Esophagus squamous epithelium (tissue), 5 donors: ENCODE measurements around the gene CLEC20A. TPM values are rescaled to one million over a fixed set of nuclear protein-coding genes. Genes with fewer than 3 reads are reported as not detected.
A peak's percentile ranks its signal among the peaks of the same experiment; 100 is the strongest.

Source experiments
- DNase-seq: peaks from one replicate; lab custom pipeline; 2025; lab: John Stamatoyannopoulos, UW
- H3K27ac ChIP-seq, 4 donors: fragments of 200-600 bp; sonication (generic); one replicate each; pipeline ENCODE4 v1.5.1; 2016 to 2019; ENCODE audit warnings: mild to moderate bottlenecking in 1 of 4
- H3K27me3 ChIP-seq, 4 donors: fragments of 200-600 bp; sonication (generic); 1 replicate in 3 of 4; 2 replicates in 1 of 4; pipeline versions ENCODE4 v1.5.1 to v1.6.0; 2017 to 2021; ENCODE audit warnings: antibody characterized with exemption in 1 of 4
- H3K36me3 ChIP-seq, 3 donors: fragments of 200-600 bp; sonication (generic); one replicate each; pipeline ENCODE4 v1.5.1; 2016 to 2019
- H3K4me1 ChIP-seq, 3 donors: fragments of 200-600 bp; sonication (generic); one replicate each; pipeline ENCODE4 v1.5.1; 2017 to 2019
- H3K4me3 ChIP-seq, 4 donors: fragments of 200-600 bp; sonication (generic); 1 replicate in 3 of 4; 2 replicates in 1 of 4; pipeline ENCODE4 v1.5.1; 2016 to 2019; ENCODE audit warnings: mild to moderate bottlenecking in 2 of 4, moderate library complexity in 1 of 4
- H3K9me3 ChIP-seq, 3 donors: fragments of 200-600 bp; sonication (generic); one replicate each; pipeline ENCODE4 v1.5.1; 2016 to 2019
- POLR2A ChIP-seq, 4 donors: fragments of 450-650 bp; IDR thresholded peaks; one replicate each; pipeline ENCODE4 v1.6.1; 2017; ENCODE audit warnings: antibody characterized with exemption in 4 of 4, mild to moderate bottlenecking in 4 of 4, moderate library complexity in 3 of 4
- WGBS, 2 donors: methylation state at CpG; one replicate each; pipeline ENCODE4 v1.1.5; 2018; 5-methylcytosine and 5-hydroxymethylcytosine counted together
- intact Hi-C: fragments of 100-400 bp; cut with DNase I; formaldehyde crosslinking; loops from one replicate; pipeline ENCODE4 v1.15.0; 2022
- total RNA-seq, 4 donors: library from RNA; depleted of rRNA; stranded (reverse); fragments of >200 nt; gene quantifications; one replicate each; pipeline ENCODE4 v1.1.0, GENCODE V29; 2016
- TF ChIP-seq, protein P1 (sequence below), 6 experiments: fragments of 450-650 bp in 4 of 6; fragments of 200-600 bp in 2 of 6; sonication (generic) in 2 of 6; IDR thresholded peaks; one replicate each; pipeline ENCODE4 v1.5.1; 2016 to 2019; ENCODE audit warnings: antibody characterized with exemption in 6 of 6, mild to moderate bottlenecking in 4 of 6, moderate library complexity in 4 of 6
- donor health status: DM: yes; HTN: yes; CAD: no.

Gene CLEC20A
- total RNA-seq, 4 donors from 2014 or later = not detected

DNA sequence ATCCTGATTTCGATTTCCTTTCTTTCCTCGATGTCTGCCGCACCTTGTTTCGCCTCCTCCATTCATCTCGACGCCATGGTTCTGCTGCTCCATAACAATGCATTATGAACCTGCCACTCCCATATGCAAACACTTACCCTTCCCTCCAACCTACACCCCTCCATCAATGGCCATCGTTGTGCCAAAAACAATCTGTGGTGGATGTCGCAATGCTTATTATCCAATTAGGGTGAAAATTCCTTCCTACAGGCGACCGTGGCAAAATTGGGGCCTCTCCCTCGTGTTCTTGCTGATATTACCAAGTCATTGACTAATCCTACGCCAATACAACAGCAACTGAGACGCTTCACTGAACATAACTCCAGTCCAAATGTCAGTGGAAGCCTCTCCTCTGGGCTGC, 40.3 kb downstream of the CLEC20A start:
- no peak for TF ChIP-seq POLR2A (IDR thresholded peaks at IDR 0.05)
- TF ChIP-seq, protein P1, sequence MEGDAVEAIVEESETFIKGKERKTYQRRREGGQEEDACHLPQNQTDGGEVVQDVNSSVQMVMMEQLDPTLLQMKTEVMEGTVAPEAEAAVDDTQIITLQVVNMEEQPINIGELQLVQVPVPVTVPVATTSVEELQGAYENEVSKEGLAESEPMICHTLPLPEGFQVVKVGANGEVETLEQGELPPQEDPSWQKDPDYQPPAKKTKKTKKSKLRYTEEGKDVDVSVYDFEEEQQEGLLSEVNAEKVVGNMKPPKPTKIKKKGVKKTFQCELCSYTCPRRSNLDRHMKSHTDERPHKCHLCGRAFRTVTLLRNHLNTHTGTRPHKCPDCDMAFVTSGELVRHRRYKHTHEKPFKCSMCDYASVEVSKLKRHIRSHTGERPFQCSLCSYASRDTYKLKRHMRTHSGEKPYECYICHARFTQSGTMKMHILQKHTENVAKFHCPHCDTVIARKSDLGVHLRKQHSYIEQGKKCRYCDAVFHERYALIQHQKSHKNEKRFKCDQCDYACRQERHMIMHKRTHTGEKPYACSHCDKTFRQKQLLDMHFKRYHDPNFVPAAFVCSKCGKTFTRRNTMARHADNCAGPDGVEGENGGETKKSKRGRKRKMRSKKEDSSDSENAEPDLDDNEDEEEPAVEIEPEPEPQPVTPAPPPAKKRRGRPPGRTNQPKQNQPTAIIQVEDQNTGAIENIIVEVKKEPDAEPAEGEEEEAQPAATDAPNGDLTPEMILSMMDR (IDR thresholded peaks at IDR 0.05) = no peak
- Histone ChIP-seq H3K27me3 (no peaks in the 10 kb centered on the region), H3K4me3 (no peak overlapping the region), H3K9me3 (no peaks in the 10 kb centered on the region), H3K27ac (no peak overlapping the region), H3K36me3 (peaks cover 0 to 67% (median 0%) of the 10 kb centered on the region in 3 donors), H3K4me1 (no peaks in the 10 kb centered on the region)
- DNase-seq = no peak
- intact Hi-C loops = no loop called here
- WGBS, 2 donors = 88 to 91% methylated on average over 13 of the region's 13 CpGs

DNA sequence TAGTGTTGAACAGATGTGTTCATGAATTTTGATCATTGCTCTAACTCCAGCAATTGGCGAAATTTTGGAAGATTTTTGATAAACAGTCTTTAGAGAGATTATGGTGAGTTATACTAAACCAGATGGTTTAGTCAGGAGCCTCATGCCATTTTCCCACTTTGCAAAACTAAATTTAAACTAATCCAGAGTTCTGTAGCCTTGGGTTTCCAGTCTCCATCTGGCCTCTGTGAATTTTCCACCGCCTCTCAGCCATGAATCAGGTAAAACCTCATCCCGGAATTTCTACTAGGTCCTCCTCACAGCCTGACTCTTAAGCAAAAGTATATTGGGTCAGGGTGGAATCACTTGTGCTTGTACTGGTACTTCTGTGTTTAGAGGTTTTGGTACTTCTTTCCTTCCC, 44.8 kb downstream of the CLEC20A start:
- Histone ChIP-seq H3K36me3 (peaks cover 0 to 50% (median 0%) of the 10 kb centered on the region in 3 donors), H3K4me1 (no peaks in the 10 kb centered on the region), H3K4me3 (no peak overlapping the region), H3K27ac (no peak overlapping the region), H3K9me3 (no peaks in the 10 kb centered on the region), H3K27me3 (no peaks in the 10 kb centered on the region)
- intact Hi-C loops = no loop called here
- DNase-seq = no peak
- 89 to 90% methylated on average over 3 of the region's 3 CpGs for WGBS, 2 donors
- no peak for TF ChIP-seq POLR2A (IDR thresholded peaks at IDR 0.05)
- TF ChIP-seq, protein P1 (IDR thresholded peaks at IDR 0.05) = no peak

DNA sequence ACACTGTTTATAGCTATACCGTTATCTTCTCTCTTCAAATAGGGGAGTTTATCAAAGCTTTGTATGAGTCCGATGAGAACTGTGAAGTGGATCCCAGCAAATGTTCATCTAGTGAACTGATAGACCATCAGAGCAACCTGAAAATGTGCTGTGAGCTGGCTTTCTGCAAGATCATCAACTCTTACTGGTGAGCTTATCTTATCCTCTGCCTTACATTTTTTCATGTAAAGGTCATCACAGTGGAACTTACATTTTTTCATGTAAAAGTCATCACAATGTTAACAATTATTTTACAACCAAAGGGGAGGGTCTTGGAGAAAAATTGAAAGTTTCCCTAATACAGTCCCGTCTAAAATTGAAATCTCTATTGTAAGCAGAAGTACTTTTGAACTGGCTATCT, 45.2 kb downstream of the CLEC20A start:
- DNase-seq = no peak
- intact Hi-C loops = no loop called here
- H3K27me3 ChIP-seq = no peaks in the 10 kb centered on the region
- TF ChIP-seq, protein P1 (IDR thresholded peaks at IDR 0.05) = no peak
- no peak for TF ChIP-seq POLR2A (IDR thresholded peaks at IDR 0.05)
- H3K36me3 ChIP-seq = peaks cover 0 to 47% (median 0%) of the 10 kb centered on the region in 3 donors
- H3K27ac ChIP-seq = no peak overlapping the region
- H3K9me3 ChIP-seq = no peaks in the 10 kb centered on the region
- WGBS, 2 donors = 78 to 84% methylated on average over 3 of the region's 3 CpGs
- H3K4me1 ChIP-seq = no peaks in the 10 kb centered on the region
- H3K4me3 ChIP-seq = no peak overlapping the region

DNA sequence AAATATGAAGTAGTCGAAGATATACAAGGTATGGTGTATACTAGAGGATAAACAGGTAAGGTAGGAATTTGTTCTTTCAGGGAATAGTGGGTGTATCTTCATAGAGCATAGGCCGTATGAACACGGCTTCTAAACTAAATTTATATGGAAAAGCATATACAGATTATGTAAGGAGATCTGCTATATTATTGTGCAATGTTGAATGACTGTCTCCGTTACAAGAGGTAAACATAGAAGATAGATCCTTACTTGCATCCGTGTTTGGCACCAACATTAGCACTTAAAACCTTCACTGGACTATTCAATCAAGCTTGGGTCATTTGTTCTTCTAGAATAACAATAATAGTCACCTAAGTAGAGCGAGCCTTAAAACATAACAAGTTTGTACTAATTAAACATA, 45.9 kb downstream of the CLEC20A start:
- Histone ChIP-seq H3K27ac (no peak overlapping the region), H3K36me3 (peaks cover 0 to 45% (median 0%) of the 10 kb centered on the region in 3 donors), H3K27me3 (no peaks in the 10 kb centered on the region), H3K4me1 (no peaks in the 10 kb centered on the region), H3K4me3 (no peak overlapping the region), H3K9me3 (no peaks in the 10 kb centered on the region)
- DNase-seq = no peak
- intact Hi-C loops = no loop called here
- 84 to 94% methylated on average over 6 of the region's 6 CpGs for WGBS, 2 donors
- TF ChIP-seq POLR2A (IDR thresholded peaks at IDR 0.05) = no peak

DNA sequence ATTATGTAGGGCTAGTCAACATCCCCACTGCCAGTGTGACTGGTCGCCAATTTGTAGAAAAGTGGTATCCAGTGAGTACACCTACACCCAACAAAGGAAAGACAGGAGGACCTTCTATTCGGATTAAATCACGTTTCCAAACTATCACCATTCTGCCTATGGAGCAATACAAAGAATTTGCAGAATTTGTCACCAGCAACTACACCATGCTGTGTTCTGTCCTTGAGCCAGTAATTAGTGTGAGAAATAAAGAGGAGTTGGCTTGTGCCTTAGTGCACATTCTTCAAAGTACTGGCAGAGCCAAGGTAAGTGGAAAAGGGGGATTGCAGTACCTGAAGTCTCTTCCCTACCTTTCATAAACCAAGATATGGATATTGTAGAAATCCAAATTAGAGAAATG, 53.8 kb downstream of the CLEC20A start:
- no peak for DNase-seq
- Histone ChIP-seq H3K4me1 (peaks cover 0 to 8% (median 0%) of the 10 kb centered on the region in 3 donors), H3K27me3 (no peaks in the 10 kb centered on the region), H3K9me3 (no peaks in the 10 kb centered on the region), H3K27ac (no peak overlapping the region), H3K36me3 (peaks cover 0 to 71% (median 0%) of the 10 kb centered on the region in 3 donors), H3K4me3 (no peak overlapping the region)
- intact Hi-C loops = no loop called here
- whole genome bisulfite sequencing, 2 donors = 60 to 92% methylated on average over 3 of the region's 3 CpGs
- TF ChIP-seq, protein P1 (IDR thresholded peaks at IDR 0.05) = no peak
- no peak for TF ChIP-seq POLR2A (IDR thresholded peaks at IDR 0.05)

DNA sequence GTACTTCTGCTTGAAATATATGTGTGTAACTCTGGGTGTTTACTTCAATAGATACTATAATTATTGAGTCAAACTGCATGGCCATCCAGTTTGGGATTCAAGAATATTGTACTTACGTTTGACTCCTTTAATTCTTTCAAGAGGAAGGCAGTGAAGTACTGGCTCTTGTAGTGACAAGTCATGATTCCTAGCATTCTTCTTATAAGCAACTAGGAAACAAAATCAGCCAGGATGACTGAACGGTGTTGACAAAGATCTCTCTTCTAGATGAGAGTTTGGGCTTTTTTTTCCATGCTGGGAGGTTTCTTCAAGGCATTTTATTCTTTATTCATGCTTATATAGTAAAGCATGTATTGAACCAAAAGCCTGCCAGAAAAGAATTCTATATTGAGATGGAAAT, 58.3 kb downstream of the CLEC20A start:
- H3K4me1 ChIP-seq = peaks cover 4 to 37% (median 11%) of the 10 kb centered on the region in 3 donors
- H3K4me3 ChIP-seq = no peak overlapping the region
- no peaks in the 10 kb centered on the region for H3K27me3 ChIP-seq
- H3K36me3 ChIP-seq = peaks cover 0 to 37% (median 0%) of the 10 kb centered on the region in 3 donors
- WGBS, 2 donors = 31 to 43% methylated on average over 2 of the region's 2 CpGs
- TF ChIP-seq, protein P1 (IDR thresholded peaks at IDR 0.05) = no peak
- no peak for TF ChIP-seq POLR2A (IDR thresholded peaks at IDR 0.05)
- H3K9me3 ChIP-seq = no peaks in the 10 kb centered on the region
- intact Hi-C loops = no loop called here
- H3K27ac ChIP-seq = peak overlapping the region in 1 of 4 donors; percentile 33
- DNase-seq = no peak
